Measurements from ENCODE around the gene SLC12A6. TPM values are rescaled to one million over a fixed set of nuclear protein-coding genes. Genes with fewer than 3 reads are reported as not detected.

The SLC12A6 gene
- total RNA-seq, 1 experiment from 2014 or later: 15.1 TPM

DNA sequence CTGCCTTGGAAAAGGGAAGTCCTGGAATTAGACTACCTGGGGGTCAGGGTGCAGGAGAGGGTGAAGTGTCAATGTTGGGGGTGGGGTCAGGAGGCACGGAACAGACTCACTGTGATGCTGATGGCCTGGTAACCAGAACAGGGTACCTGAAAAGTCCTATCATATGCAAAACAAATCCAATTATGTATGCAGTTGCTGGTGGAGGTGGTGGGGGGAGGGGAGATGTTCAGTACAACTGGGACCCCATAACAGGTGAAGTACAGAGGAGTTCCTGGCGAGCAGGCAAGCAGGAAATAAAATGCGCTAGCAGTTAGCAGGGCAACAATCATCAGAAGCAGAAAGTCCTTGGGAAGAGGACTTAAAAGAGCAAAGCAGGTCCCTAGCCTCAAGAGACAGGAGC lies 123.4 kb downstream of the SLC12A6 start:
- TF ChIP-seq, protein P1, sequence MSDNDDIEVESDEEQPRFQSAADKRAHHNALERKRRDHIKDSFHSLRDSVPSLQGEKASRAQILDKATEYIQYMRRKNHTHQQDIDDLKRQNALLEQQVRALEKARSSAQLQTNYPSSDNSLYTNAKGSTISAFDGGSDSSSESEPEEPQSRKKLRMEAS (IDR thresholded peaks at IDR 0.05): no peak
- TF ChIP-seq, protein P2, sequence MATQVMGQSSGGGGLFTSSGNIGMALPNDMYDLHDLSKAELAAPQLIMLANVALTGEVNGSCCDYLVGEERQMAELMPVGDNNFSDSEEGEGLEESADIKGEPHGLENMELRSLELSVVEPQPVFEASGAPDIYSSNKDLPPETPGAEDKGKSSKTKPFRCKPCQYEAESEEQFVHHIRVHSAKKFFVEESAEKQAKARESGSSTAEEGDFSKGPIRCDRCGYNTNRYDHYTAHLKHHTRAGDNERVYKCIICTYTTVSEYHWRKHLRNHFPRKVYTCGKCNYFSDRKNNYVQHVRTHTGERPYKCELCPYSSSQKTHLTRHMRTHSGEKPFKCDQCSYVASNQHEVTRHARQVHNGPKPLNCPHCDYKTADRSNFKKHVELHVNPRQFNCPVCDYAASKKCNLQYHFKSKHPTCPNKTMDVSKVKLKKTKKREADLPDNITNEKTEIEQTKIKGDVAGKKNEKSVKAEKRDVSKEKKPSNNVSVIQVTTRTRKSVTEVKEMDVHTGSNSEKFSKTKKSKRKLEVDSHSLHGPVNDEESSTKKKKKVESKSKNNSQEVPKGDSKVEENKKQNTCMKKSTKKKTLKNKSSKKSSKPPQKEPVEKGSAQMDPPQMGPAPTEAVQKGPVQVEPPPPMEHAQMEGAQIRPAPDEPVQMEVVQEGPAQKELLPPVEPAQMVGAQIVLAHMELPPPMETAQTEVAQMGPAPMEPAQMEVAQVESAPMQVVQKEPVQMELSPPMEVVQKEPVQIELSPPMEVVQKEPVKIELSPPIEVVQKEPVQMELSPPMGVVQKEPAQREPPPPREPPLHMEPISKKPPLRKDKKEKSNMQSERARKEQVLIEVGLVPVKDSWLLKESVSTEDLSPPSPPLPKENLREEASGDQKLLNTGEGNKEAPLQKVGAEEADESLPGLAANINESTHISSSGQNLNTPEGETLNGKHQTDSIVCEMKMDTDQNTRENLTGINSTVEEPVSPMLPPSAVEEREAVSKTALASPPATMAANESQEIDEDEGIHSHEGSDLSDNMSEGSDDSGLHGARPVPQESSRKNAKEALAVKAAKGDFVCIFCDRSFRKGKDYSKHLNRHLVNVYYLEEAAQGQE (IDR thresholded peaks at IDR 0.05; ENCODE audit: low read depth): no peak
- no peak for TF ChIP-seq POLR2A (IDR thresholded peaks at IDR 0.05; ENCODE audit: borderline replicate concordance, extremely low read depth, insufficient read depth, insufficient read length)
- no peak for TF ChIP-seq EGR1 (IDR thresholded peaks at IDR 0.05; ENCODE audit: low read depth)
- TF ChIP-seq ZNF274 (IDR thresholded peaks at IDR 0.05; ENCODE audit: low read depth, low read length): no peak
- TF ChIP-seq EZH2 (IDR thresholded peaks at IDR 0.05): no peak
- TF ChIP-seq CBX3 (IDR thresholded peaks at IDR 0.05; ENCODE audit: low read depth): no peak
- no peak for TF ChIP-seq EZH2phosphoT487 (IDR thresholded peaks at IDR 0.05; ENCODE audit: borderline replicate concordance)
- TF ChIP-seq POLR2AphosphoS5 (IDR thresholded peaks at IDR 0.05; ENCODE audit: low read depth, low read length): no peak
- no peak for TF ChIP-seq SP1 (IDR thresholded peaks at IDR 0.05; ENCODE audit: low read depth)
- no peak for TF ChIP-seq CEBPB (IDR thresholded peaks at IDR 0.05; ENCODE audit: low read depth)
- no peak for TF ChIP-seq SRF (IDR thresholded peaks at IDR 0.05; ENCODE audit: low read depth)
- no peak for TF ChIP-seq SIN3A (IDR thresholded peaks at IDR 0.05; ENCODE audit: low read depth)
- ChIA-PET RAD21 (ENCODE audit: low non-redundant PET in 1 of 2, low total read pairs in 2 of 2, uncharacterized antibody in 2 of 2, unreplicated experiment in 2 of 2) (no interaction called here), POLR2A (no interaction called here), CTCF (no interaction called here)
- Histone ChIP-seq H3K27ac (ENCODE audit: low read depth, low read length) (no peak overlapping the region), H3K9me2 (ENCODE audit: insufficient read depth) (no peaks in the 10 kb centered on the region), H3K79me2 (ENCODE audit: insufficient read depth, low read length) (peaks cover 4% of the 10 kb centered on the region), H3K4me1 (ENCODE audit: control insufficient read depth in 1 of 2, insufficient read depth in 2 of 2, low read length in 2 of 2) (peaks cover 3 to 20% of the 10 kb centered on the region in 2 experiments; a peak in 3 of 4 replicates), H2AFZ (ENCODE audit: low read depth, low read length, poor library complexity, severe bottlenecking) (no peak overlapping the region), H3K9ac (ENCODE audit: low read length) (no peak overlapping the region), H3K9me3 (ENCODE audit: control insufficient read depth in 1 of 2, insufficient read depth in 1 of 2, low read depth in 1 of 2, low read length in 2 of 2) (no peaks in the 10 kb centered on the region), H3K27me3 (ENCODE audit: insufficient read depth, low read length) (no peaks in the 10 kb centered on the region), H3K4me3 (replicated peaks in 1 of 2; ENCODE audit: low read depth in 1 of 2, low read length in 2 of 2) (no peak overlapping the region), H3K4me2 (ENCODE audit: low read length) (no peak overlapping the region), H3K36me3 (ENCODE audit: control insufficient read depth in 1 of 2, insufficient read depth in 2 of 2, low read length in 2 of 2) (no peaks in the 10 kb centered on the region; a peak in 1 of 4 replicates), H4K20me1 (ENCODE audit: insufficient read depth) (no peaks in the 10 kb centered on the region)
- BruUV-seq (replicated peaks): no TSS peak
- DNase-seq (ENCODE audit: low read depth, low spot score): no peak
- intact Hi-C loops (cut with micrococcal nuclease): no loop called here
- no peak for ATAC-seq
